CD4-positive, alpha-beta T cell treated with Interleukin-15 for 1 hour (primary cell): ENCODE measurements around the gene MAP3K3.

ENCODE experiments used
- DNase-seq: peaks from one replicate; pipeline ENCODE4 v3.0.0-alpha.2; 2020

MAP3K3 gene

GRCh38 chr17:63621684-63622573, at the start of gene MAP3K3:
TSS of gene MAP3K3 (plus strand) at chr17:63622417. CDS start at chr17:63622760, 343 bp downstream.
- DNase-seq = peak; percentile 99

GRCh38 chr17:63573634-63574033, 48.6 kb upstream of the MAP3K3 start:
- DNase-seq = no peak

GRCh38 chr17:63578027-63578768, 44.0 kb upstream of the MAP3K3 start:
- no peak for DNase-seq

- DNase-seq = no peak
Measured at GRCh38 chr17:63578769-63579111, 43.5 kb upstream of the MAP3K3 start.

GRCh38 chr17:63579633-63580032, 42.6 kb upstream of the MAP3K3 start:
- no peak for DNase-seq

GRCh38 chr17:63587770-63588169, 34.4 kb upstream of the MAP3K3 start:
- DNase-seq = no peak

GRCh38 chr17:63588797-63589196, 33.4 kb upstream of the MAP3K3 start:
- no peak for DNase-seq

- DNase-seq = no peak
Measured at GRCh38 chr17:63589646-63590045, 32.6 kb upstream of the MAP3K3 start.

- no peak for DNase-seq
Measured at GRCh38 chr17:63592797-63593196, 29.4 kb upstream of the MAP3K3 start.

- DNase-seq = no peak
Measured at GRCh38 chr17:63595132-63595531, 27.1 kb upstream of the MAP3K3 start.

- DNase-seq = no peak
Measured at GRCh38 chr17:63596856-63597586, 25.2 kb upstream of the MAP3K3 start.

- DNase-seq = no peak
Measured at GRCh38 chr17:63598281-63598680, 23.9 kb upstream of the MAP3K3 start.

- peak; percentile 64 for DNase-seq
Measured at GRCh38 chr17:63600569-63601438, 21.4 kb upstream of the MAP3K3 start, which contains the start of gene TACO1. TSS of gene TACO1 (plus strand) at chr17:63600895. CDS start at chr17:63601084, 189 bp downstream.

GRCh38 chr17:63601439-63602371, 20.5 kb upstream of the MAP3K3 start:
- no peak for DNase-seq

- no peak for DNase-seq
Measured at GRCh38 chr17:63609816-63610573, 12.2 kb upstream of the MAP3K3 start.

GRCh38 chr17:63610854-63611253, 11.4 kb upstream of the MAP3K3 start:
- DNase-seq = no peak

- DNase-seq = peak; percentile 25
Measured at GRCh38 chr17:63611354-63611753, 10.9 kb upstream of the MAP3K3 start.

GRCh38 chr17:63613663-63614062, 8.6 kb upstream of the MAP3K3 start:
- DNase-seq = no peak

GRCh38 chr17:63621229-63621683, 961 bp upstream of the MAP3K3 start:
- DNase-seq = no peak
